IMR-90 (cell line): ENCODE data around the gene SLC39A6. TPM values are rescaled to one million over a fixed set of nuclear protein-coding genes. Genes with fewer than 3 reads are reported as not detected.

ENCODE experiments used
- ATAC-seq: fragments of 200-7000 bp; cut with Tn5 transposase; 2 replicates; pipeline ENCODE4 v1.9.1; 2020; ENCODE audit warnings: low read depth, mild to moderate bottlenecking, moderate library complexity
- BruUV-seq: library from RNA; stranded (reverse); fragments of 400-500 nt; replicated peaks from 2 replicates; lab custom pipeline; 2021; lab: Mats Ljungman, UMichigan
- CTCF ChIA-PET: fragments of 300-600 bp; formaldehyde crosslinking; extraction: SDS; loops from one replicate; lab custom pipeline; 2021; ENCODE audit warnings: antibody characterized with exemption; lab: Yijun Ruan, JAX
- POLR2A ChIA-PET: fragments of 300-600 bp; sonication (Branson Sonifier 250); formaldehyde crosslinking; loops from one replicate; lab custom pipeline; 2022; ENCODE audit warnings: antibody characterized with exemption; ENCODE audit not compliant: unreplicated experiment; lab: Charles Lee
- DNase-seq: peaks from one replicate; pipeline ENCODE4 v3.0.0; 2013
- H2AFZ ChIP-seq: replicated peaks from 2 replicates; pipeline ENCODE3; 2013; ENCODE audit warnings: low read length, mild to moderate bottlenecking; ENCODE audit not compliant: poor library complexity
- H2AK5ac ChIP-seq: 2 replicates; pipeline ENCODE4 v1.6.1; 2013; ENCODE audit warnings: low read depth, low read length, inconsistent platforms
- H2AK9ac ChIP-seq: replicated peaks from 2 replicates; pipeline ENCODE3; 2013; ENCODE audit warnings: mild to moderate bottlenecking, low read depth, low read length, moderate library complexity; ENCODE audit not compliant: poor library complexity
- H2BK120ac ChIP-seq: 2 replicates; pipeline ENCODE4 v1.6.1; 2013; ENCODE audit warnings: low read depth, low read length, inconsistent platforms
- H2BK15ac ChIP-seq: 3 replicates; pipeline ENCODE4 v1.6.1; 2013; ENCODE audit warnings: low read depth, low read length, inconsistent platforms
- H2BK20ac ChIP-seq: 2 replicates; pipeline ENCODE4 v1.6.1; 2013; ENCODE audit warnings: low read depth, mild to moderate bottlenecking, inconsistent platforms, low read length, moderate library complexity
- H2BK5ac ChIP-seq: 2 replicates; pipeline ENCODE4 v1.6.1; 2013; ENCODE audit warnings: mild to moderate bottlenecking, low read depth, low read length, inconsistent platforms; ENCODE audit not compliant: poor library complexity, severe bottlenecking
- H3K14ac ChIP-seq: replicated peaks from 2 replicates; pipeline ENCODE4 v1.6.1; 2013; ENCODE audit warnings: low read depth, low read length, inconsistent platforms
- H3K18ac ChIP-seq: 2 replicates; pipeline ENCODE4 v1.6.1; 2013; ENCODE audit warnings: low read depth, low read length, control low read depth
- H3K23ac ChIP-seq: 2 replicates; pipeline ENCODE4 v1.6.1; 2013; ENCODE audit warnings: low read depth, low read length, inconsistent platforms
- H3K27ac ChIP-seq: 2 replicates; pipeline ENCODE4 v1.5.1; 2013; ENCODE audit warnings: mild to moderate bottlenecking, control low read depth, low read length; ENCODE audit not compliant: insufficient read depth
- H3K27me3 ChIP-seq: 2 replicates; pipeline ENCODE4 v1.6.1; 2013; ENCODE audit warnings: low read length; ENCODE audit not compliant: control insufficient read depth, insufficient read depth
- H3K36me3 ChIP-seq: 2 replicates; pipeline ENCODE4 v1.6.1; 2013; ENCODE audit warnings: low read length, mixed read lengths; ENCODE audit not compliant: control insufficient read depth, insufficient read depth
- H3K4ac ChIP-seq: 2 replicates; pipeline ENCODE4 v1.6.1; 2013; ENCODE audit warnings: low read depth, low read length, inconsistent platforms
- H3K4me1 ChIP-seq: 2 replicates; pipeline ENCODE4 v1.6.1; 2013; ENCODE audit warnings: low read length, mixed read lengths; ENCODE audit not compliant: control insufficient read depth, insufficient read depth
- H3K4me2 ChIP-seq: 2 replicates; pipeline ENCODE4 v1.6.1; 2013; ENCODE audit warnings: low read depth, mild to moderate bottlenecking, control low read depth, low read length, moderate library complexity
- H3K4me3 ChIP-seq: 2 replicates; pipeline ENCODE4 v1.5.1; 2013; ENCODE audit warnings: low read depth, mild to moderate bottlenecking, control low read depth, low read length, moderate library complexity; ENCODE audit not compliant: insufficient read depth
- H3K56ac ChIP-seq: 2 replicates; pipeline ENCODE4 v1.6.1; 2013; ENCODE audit warnings: low read length, inconsistent platforms; ENCODE audit not compliant: insufficient read depth; ENCODE audit errors: extremely low read depth
- H3K79me1 ChIP-seq, 2 experiments: 2 replicates each; pipeline ENCODE4 v1.6.1; 2013; ENCODE audit warnings: low read length in 2 of 2, inconsistent platforms in 1 of 2, low read depth in 1 of 2
- H3K9ac ChIP-seq: 2 replicates; pipeline ENCODE4 v1.6.1; 2013; ENCODE audit warnings: low read depth, low read length, control low read depth
- H3K9me1 ChIP-seq: 2 replicates; pipeline ENCODE4 v1.6.1; 2013; ENCODE audit warnings: low read length, inconsistent platforms; ENCODE audit not compliant: insufficient read depth
- H3K9me3 ChIP-seq: 2 replicates; pipeline ENCODE4 v1.6.1; 2013; ENCODE audit warnings: low read length; ENCODE audit not compliant: control insufficient read depth, insufficient read depth
- H4K20me1 ChIP-seq: 2 replicates; pipeline ENCODE4 v1.6.1; 2013; ENCODE audit warnings: low read length, inconsistent platforms; ENCODE audit not compliant: insufficient read depth
- H4K5ac ChIP-seq: 2 replicates; pipeline ENCODE4 v1.6.1; 2013; ENCODE audit warnings: mild to moderate bottlenecking, low read depth, low read length, control low read depth
- H4K8ac ChIP-seq, 2 experiments: 2 replicates each; pipeline ENCODE4 v1.6.1; 2013; ENCODE audit warnings: low read depth in 2 of 2, low read length in 2 of 2, control low read depth in 1 of 2, inconsistent platforms in 1 of 2
- H4K91ac ChIP-seq: 2 replicates; pipeline ENCODE4 v1.6.1; 2013; ENCODE audit warnings: low read depth, low read length, inconsistent platforms; ENCODE audit not compliant: insufficient read depth
- BHLHE40 ChIP-seq: fragments of 150-350 bp; IDR thresholded peaks from 2 replicates; pipeline ENCODE4 v1.6.1; 2016; ENCODE audit warnings: mild to moderate bottlenecking, low read depth, low read length
- CEBPB ChIP-seq: IDR thresholded peaks from 2 replicates; pipeline ENCODE4 v1.6.1; 2012; ENCODE audit warnings: low read depth, low read length, improper control_type of control experiment
- CHD1 ChIP-seq: IDR thresholded peaks from 2 replicates; pipeline ENCODE4 v1.6.1; 2012; ENCODE audit warnings: low read depth, low read length, improper control_type of control experiment
- FOS ChIP-seq: fragments of 150-350 bp; IDR thresholded peaks from 2 replicates; pipeline ENCODE4 v1.6.1; 2016; ENCODE audit warnings: low read depth, low read length
- MAFK ChIP-seq: IDR thresholded peaks from 2 replicates; pipeline ENCODE4 v1.6.1; 2012; ENCODE audit warnings: low read depth, low read length, improper control_type of control experiment
- MAZ ChIP-seq: IDR thresholded peaks from 2 replicates; pipeline ENCODE4 v1.6.1; 2012; ENCODE audit warnings: low read depth, mild to moderate bottlenecking, low read length, improper control_type of control experiment, moderate library complexity, borderline replicate concordance
- MXI1 ChIP-seq: IDR thresholded peaks from 2 replicates; pipeline ENCODE4 v1.6.1; 2012; ENCODE audit warnings: low read depth, mild to moderate bottlenecking, low read length, moderate library complexity, borderline replicate concordance
- NFE2L2 ChIP-seq: fragments of 150-350 bp; IDR thresholded peaks from 2 replicates; pipeline ENCODE4 v1.6.1; 2016; ENCODE audit warnings: low read depth, mild to moderate bottlenecking, low read length
- POLR2A ChIP-seq: IDR thresholded peaks from 2 replicates; pipeline ENCODE4 v1.6.1; 2012; ENCODE audit warnings: mild to moderate bottlenecking, low read depth, low read length
- RAD21 ChIP-seq: IDR thresholded peaks from 2 replicates; pipeline ENCODE4 v1.6.1; 2012; ENCODE audit warnings: low read length, improper control_type of control experiment
- RFX5 ChIP-seq: IDR thresholded peaks from 2 replicates; pipeline ENCODE4 v1.8.0; 2012; ENCODE audit warnings: low read depth, mild to moderate bottlenecking, low read length, moderate library complexity
- SMC3 ChIP-seq: fragments of 150-350 bp; IDR thresholded peaks from 2 replicates; pipeline ENCODE4 v1.6.1; 2016; ENCODE audit warnings: low read depth, mild to moderate bottlenecking, antibody characterized with exemption, low read length, moderate library complexity
- USF2 ChIP-seq: fragments of 150-350 bp; IDR thresholded peaks from 2 replicates; pipeline ENCODE4 v1.6.1; 2017; ENCODE audit warnings: mild to moderate bottlenecking, antibody characterized with exemption, low read length, low read depth
- dilution Hi-C: fragments of 300-500 bp; cut with HindIII; formaldehyde crosslinking; loops from one replicate; pipeline ENCODE4 v1.14.3; 2018; ENCODE audit warnings: low sequenced_read_pairs; ENCODE audit not compliant: unreplicated experiment
- in situ Hi-C: fragments of 300-500 bp; cut with MboI; formaldehyde crosslinking; loops from 3 replicates; pipeline ENCODE4 v1.14.3; 2019; ENCODE audit warnings: low sequenced_read_pairs, inconsistent platforms, mixed read lengths
- intact Hi-C: fragments of 100-400 bp; cut with micrococcal nuclease; formaldehyde crosslinking; loops from 2 replicates; pipeline ENCODE4 v1.10.0; 2022
- polyA plus RNA-seq, 3 experiments: library from polyadenylated mRNA; depleted of rRNA; stranded (reverse); fragments of >200 nt; gene quantifications; 2 replicates each; pipeline ENCODE4 v1.2.3, GENCODE V29; 2012; ENCODE audit warnings: low replicate concordance in 1 of 3
- total RNA-seq: library from RNA; depleted of rRNA; stranded (reverse); fragments of >200 nt; gene quantifications from 2 replicates; pipeline ENCODE4 v1.2.3, GENCODE V29; 2012

The SLC39A6 gene
- total and polyA plus RNA-seq, 2 of the 4 experiments (the other 2 are of a cell fraction) = 48.7 to 91.9 TPM

- Histone ChIP-seq H3K23ac (no peak overlapping the region), H2AFZ (no peak overlapping the region), H2BK20ac (no peak overlapping the region), H3K9me1 (peaks cover 5% of the 10 kb centered on the region; the same call in 1 of the 2 replicates), H4K5ac (no peak overlapping the region), H4K20me1 (peaks cover 4% of the 10 kb centered on the region; the same call in 1 of the 2 replicates), H3K27ac (no peak overlapping the region), H3K14ac (no peak overlapping the region), H3K4me2 (no peak overlapping the region), H3K4me3 (no peak overlapping the region), H2BK15ac (no peak overlapping the region), H3K36me3 (peaks cover 44% of the 10 kb centered on the region), H2BK120ac (no peak overlapping the region), H4K91ac (no peak overlapping the region), H2AK9ac (no peak overlapping the region), H3K79me1 (peaks cover 6 to 9% of the 10 kb centered on the region in 2 experiments; a peak in 2 of 4 replicates), H3K18ac (no peak overlapping the region), H3K56ac (no peak overlapping the region), H3K4me1 (no peaks in the 10 kb centered on the region), H2AK5ac (no peak overlapping the region), H3K27me3 (no peaks in the 10 kb centered on the region), H2BK5ac (no peak overlapping the region), H3K9me3 (no peaks in the 10 kb centered on the region), H4K8ac (no peak overlapping the region), H3K4ac (no peak overlapping the region), H3K9ac (no peak overlapping the region)
- DNase-seq (no peak), ATAC-seq (no peak)
- POLR2A ChIA-PET = no interaction called here
- CTCF ChIA-PET = no interaction called here
- intact Hi-C loops = no loop called here
- dilution Hi-C loops = no loop called here
- TF ChIP-seq RFX5 (no peak), SMC3 (no peak), BHLHE40 (no peak), RAD21 (no peak), MAZ (no peak), NFE2L2 (no peak), CEBPB (no peak), MAFK (no peak), POLR2A (no peak), FOS (no peak), MXI1 (no peak), CHD1 (no peak), USF2 (no peak)
- in situ Hi-C loops = no loop called here
- BruUV-seq = no TSS peak
These were observed 16.8 kb downstream of the SLC39A6 start for GRCh38 chr18:36112302-36112701.
